MM.1S (cell line): ENCODE measurements around the gene TRIP6.

ENCODE experiments used
- CTCF ChIP-seq: fragments of 300-600 bp; sonication (generic); IDR thresholded peaks from 2 replicates; pipeline ENCODE4 v1.5.1; 2016; ENCODE audit warnings: antibody characterized with exemption, low read length, mixed read lengths
- EZH2 ChIP-seq: fragments of 300-600 bp; sonication (generic); optimal IDR thresholded peaks from 2 replicates; pipeline ENCODE3; 2017; ENCODE audit warnings: low read depth, mild to moderate bottlenecking, antibody characterized with exemption, low read length, mixed read lengths
- EZH2phosphoT487 ChIP-seq: fragments of 300-600 bp; sonication (generic); IDR thresholded peaks from 2 replicates; pipeline ENCODE4 v1.6.1; 2018; ENCODE audit warnings: antibody characterized with exemption, low read length

- no peak for TF ChIP-seq CTCF
- no peak for TF ChIP-seq EZH2phosphoT487
- TF ChIP-seq EZH2: no peak
Measured at GRCh38 chr7:100911484-100911883, 44.3 kb downstream of the TRIP6 start.
